HCT116 (cell line): ENCODE results near the gene IGFBP2. TPM values are rescaled to one million over a fixed set of nuclear protein-coding genes. Genes with fewer than 3 reads are reported as not detected.

Experiments used
- ATAC-seq: fragments of 200-7000 bp; cut with Tn5 transposase; 2 replicates; pipeline ENCODE4 v1.9.1; 2020; ENCODE audit warnings: mild to moderate bottlenecking, moderate library complexity
- BruUV-seq: library from RNA; stranded (reverse); fragments of 400-500 nt; replicated peaks from 2 replicates; lab custom pipeline; 2021; lab: Mats Ljungman, UMichigan
- CTCF ChIA-PET: fragments of 300-600 bp; sonication (Branson Sonifier 250); formaldehyde crosslinking; loops from one replicate; lab custom pipeline; 2021; ENCODE audit warnings: antibody characterized with exemption; lab: Charles Lee
- POLR2A ChIA-PET: fragments of 300-600, 350-600 bp; sonication (Branson Sonifier 250); formaldehyde crosslinking; loops from one replicate; lab custom pipeline; 2021; ENCODE audit warnings: antibody characterized with exemption; lab: Charles Lee
- RAD21 ChIA-PET, 2 experiments: fragments of 300-600 bp; sonication (Branson Sonifier 250); formaldehyde crosslinking; loops; one replicate each; lab custom pipeline; 2023; ENCODE audit warnings: low total read pairs in 2 of 2; ENCODE audit not compliant: uncharacterized antibody in 2 of 2, unreplicated experiment in 2 of 2, low non-redundant PET in 1 of 2; lab: Charles Lee
- DNase-seq: peaks from one replicate; pipeline ENCODE4 v3.0.0-alpha.2; 2010; ENCODE audit warnings: low read depth, low spot score
- H2AFZ ChIP-seq: fragments of 200-600 bp; shearing (Covaris generic), sonication (generic); 2 replicates; pipeline ENCODE4 v1.6.1; 2017; ENCODE audit warnings: low read depth, mixed run types, mixed read lengths, antibody characterized with exemption, low read length; ENCODE audit not compliant: poor library complexity, severe bottlenecking
- H3K27ac ChIP-seq: 2 replicates; pipeline ENCODE4 v1.5.1; 2012; ENCODE audit warnings: low read depth, low read length
- H3K27me3 ChIP-seq: fragments of 200-600 bp; sonication (generic); 2 replicates; pipeline ENCODE4 v1.6.1; 2016; ENCODE audit warnings: mixed run types, low read length, mixed read lengths; ENCODE audit not compliant: insufficient read depth
- H3K36me3 ChIP-seq, 2 experiments: fragments of 200-500 bp in 1 of 2; fragments of 200-600 bp in 1 of 2; sonication (Bioruptor generic) in 1 of 2; sonication (generic) in 1 of 2; 2 replicates each; pipeline versions ENCODE4 v1.5.1 to v1.6.1; 2014 to 2016; ENCODE audit warnings: low read length in 2 of 2, inconsistent platforms in 1 of 2, mixed read lengths in 1 of 2, mixed run types in 1 of 2; ENCODE audit not compliant: insufficient read depth in 2 of 2, control insufficient read depth in 1 of 2
- H3K4me1 ChIP-seq, 2 experiments: fragments of 200-600 bp in 1 of 2; sonication (generic) in 1 of 2; 2 replicates each; pipeline versions ENCODE4 v1.5.1 to v1.6.1; 2012 to 2017; ENCODE audit warnings: low read length in 2 of 2, inconsistent platforms in 1 of 2, mild to moderate bottlenecking in 1 of 2, mixed read lengths in 1 of 2, mixed run types in 1 of 2, moderate library complexity in 1 of 2; ENCODE audit not compliant: insufficient read depth in 2 of 2, control insufficient read depth in 1 of 2
- H3K4me2 ChIP-seq: fragments of 200-600 bp; sonication (generic); 2 replicates; pipeline ENCODE4 v1.6.1; 2017; ENCODE audit warnings: mixed run types, low read length, mixed read lengths
- H3K4me3 ChIP-seq, 2 experiments: fragments of 200-600 bp in 1 of 2; sonication (generic) in 1 of 2; replicated peaks in 1 of 2; 2 replicates each; pipeline ENCODE4 v1.5.1; 2011 to 2016; ENCODE audit warnings: low read length in 2 of 2, control low read depth in 1 of 2, low read depth in 1 of 2, mild to moderate bottlenecking in 1 of 2, mixed read lengths in 1 of 2, mixed run types in 1 of 2
- H3K79me2 ChIP-seq: fragments of 200-600 bp; sonication (generic); 2 replicates; pipeline ENCODE4 v1.6.1; 2017; ENCODE audit warnings: mild to moderate bottlenecking, mixed run types, low read length, moderate library complexity, mixed read lengths; ENCODE audit not compliant: insufficient read depth
- H3K9ac ChIP-seq: fragments of 200-600 bp; sonication (generic); 2 replicates; pipeline ENCODE4 v1.6.1; 2016; ENCODE audit warnings: low read length, mixed read lengths
- H3K9me2 ChIP-seq: fragments of 200-600 bp; sonication (generic), shearing (Covaris generic); 2 replicates; pipeline ENCODE4 v1.6.1; 2017; ENCODE audit warnings: mixed run types, mild to moderate bottlenecking, moderate library complexity; ENCODE audit not compliant: insufficient read depth
- H3K9me3 ChIP-seq, 2 experiments: fragments of 200-500 bp in 1 of 2; fragments of 200-600 bp in 1 of 2; sonication (Bioruptor generic) in 1 of 2; sonication (generic) in 1 of 2; 2 replicates each; pipeline ENCODE4 v1.6.1; 2014 to 2017; ENCODE audit warnings: low read length in 2 of 2, mixed read lengths in 2 of 2, inconsistent platforms in 1 of 2, low read depth in 1 of 2, mild to moderate bottlenecking in 1 of 2, mixed run types in 1 of 2, moderate library complexity in 1 of 2; ENCODE audit not compliant: control insufficient read depth in 1 of 2, insufficient read depth in 1 of 2
- H4K20me1 ChIP-seq: fragments of 200-600 bp; sonication (generic), shearing (Covaris generic); 2 replicates; pipeline ENCODE4 v1.6.1; 2017; ENCODE audit warnings: mixed run types, mild to moderate bottlenecking, moderate library complexity; ENCODE audit not compliant: insufficient read depth
- ATF3 ChIP-seq: IDR thresholded peaks from 2 replicates; pipeline ENCODE4 v1.6.1; 2012
- CBX3 ChIP-seq: IDR thresholded peaks from 2 replicates; pipeline ENCODE4 v1.6.1; 2012; ENCODE audit warnings: low read depth
- CEBPB ChIP-seq: IDR thresholded peaks from 2 replicates; pipeline ENCODE4 v1.6.1; 2012; ENCODE audit warnings: low read depth
- EGR1 ChIP-seq: IDR thresholded peaks from 2 replicates; pipeline ENCODE4 v1.6.1; 2012; ENCODE audit warnings: low read depth
- ELF1 ChIP-seq: IDR thresholded peaks from 2 replicates; pipeline ENCODE4 v1.6.1; 2012; ENCODE audit warnings: low read depth, borderline replicate concordance
- EZH2 ChIP-seq: fragments of 200-600 bp; sonication (generic); IDR thresholded peaks from 2 replicates; pipeline ENCODE4 v1.6.1; 2017; ENCODE audit warnings: antibody characterized with exemption, mixed run types
- MAX ChIP-seq: IDR thresholded peaks from 2 replicates; pipeline ENCODE4 v1.6.1; 2012
- POLR2AphosphoS5 ChIP-seq: IDR thresholded peaks from 2 replicates; pipeline ENCODE4 v1.6.1; 2011; ENCODE audit warnings: mild to moderate bottlenecking, low read depth, low read length, moderate library complexity
- RAD21 ChIP-seq: IDR thresholded peaks from 2 replicates; pipeline ENCODE4 v1.6.1; 2012; ENCODE audit warnings: low read depth, mild to moderate bottlenecking
- SIN3A ChIP-seq: IDR thresholded peaks from 2 replicates; pipeline ENCODE4 v1.6.1; 2012; ENCODE audit warnings: low read depth
- SRF ChIP-seq: IDR thresholded peaks from 2 replicates; pipeline ENCODE4 v1.6.1; 2012; ENCODE audit warnings: low read depth
- ZNF274 ChIP-seq: fragments of 200-500 bp; sonication (Bioruptor generic); IDR thresholded peaks from 2 replicates; pipeline ENCODE4 v1.6.1; 2014; ENCODE audit warnings: mild to moderate bottlenecking, low read depth, low read length, inconsistent platforms
- intact Hi-C: fragments of 100-400 bp; cut with micrococcal nuclease; formaldehyde crosslinking; loops from 2 replicates; pipeline ENCODE4 v1.10.0; 2022
- total RNA-seq: library from RNA; stranded (reverse); gene quantifications from one replicate; pipeline ENCODE4 v1.2.1, GENCODE V29; 2021; ENCODE audit not compliant: unreplicated experiment
- TF ChIP-seq, protein P1 (sequence below): IDR thresholded peaks from 2 replicates; pipeline ENCODE4 v1.6.1; 2011; ENCODE audit warnings: mild to moderate bottlenecking, low read length, moderate library complexity; ENCODE audit not compliant: insufficient replicate concordance; ENCODE audit errors: extremely low read depth

Gene IGFBP2
- total RNA-seq, 1 experiment from 2014 or later = 143 TPM

DNA sequence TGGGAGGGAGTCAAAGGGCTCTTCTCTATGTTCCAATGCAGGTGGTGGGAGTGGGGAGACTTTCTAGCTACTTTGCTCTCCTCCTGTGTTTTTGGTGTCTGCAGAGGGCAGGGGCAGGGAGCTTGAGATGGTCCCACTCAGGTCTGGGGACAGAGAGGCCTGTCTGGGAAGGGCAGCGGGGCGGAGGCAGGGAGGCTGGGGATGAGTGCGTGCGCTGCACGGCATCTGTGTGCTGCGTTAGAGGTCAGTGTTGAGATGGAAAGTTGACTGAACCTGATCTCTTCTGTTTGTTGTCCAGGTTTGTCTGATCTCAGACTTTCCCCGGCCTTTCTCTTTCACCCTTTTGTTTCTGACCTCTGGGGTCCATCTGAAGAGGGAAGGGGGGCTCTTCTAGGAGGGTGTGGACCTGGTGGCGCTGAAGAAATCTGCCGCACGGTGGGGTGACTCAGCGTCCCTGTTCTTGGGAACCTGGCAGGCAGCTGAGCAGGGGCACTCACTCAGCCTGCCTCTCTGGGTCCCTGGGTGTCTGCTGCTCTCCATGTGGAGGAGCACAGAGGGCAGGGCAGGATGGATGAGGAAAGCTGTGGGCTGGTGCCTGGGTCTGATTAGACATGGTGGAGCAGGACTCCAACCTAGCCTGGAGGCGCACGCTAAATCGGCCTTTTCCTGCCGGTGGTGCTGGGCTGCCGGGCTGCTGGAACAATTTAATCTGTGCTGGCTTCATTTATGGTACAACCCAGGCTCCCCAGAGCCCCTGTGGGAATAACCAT, 24.1 kb downstream of the IGFBP2 start:
- Histone ChIP-seq H2AFZ (no peak overlapping the region), H3K9me2 (no peaks in the 10 kb centered on the region), H3K4me1 (peaks cover 0 to 4% of the 10 kb centered on the region in 2 experiments; a peak in 1 of 4 replicates), H3K4me3 (no peak overlapping the region), H3K27ac (no peak overlapping the region)
- POLR2A ChIA-PET = no interaction called here
- CTCF ChIA-PET = interaction anchor here (0.8 kb wide), 1 partner anchor 142 kb away, joined by 3 read pairs; no protein-coding TSS in a partner anchor
- BruUV-seq = no TSS peak
- no peak for TF ChIP-seq SRF
- no peak for TF ChIP-seq ZNF274
- no peak for TF ChIP-seq EGR1
- TF ChIP-seq POLR2AphosphoS5 = no peak
- no peak for TF ChIP-seq ELF1
- TF ChIP-seq MAX = no peak
- no peak for TF ChIP-seq RAD21
- TF ChIP-seq CEBPB = no peak
- TF ChIP-seq SIN3A = no peak
- no peak for TF ChIP-seq EZH2
- TF ChIP-seq CBX3 = no peak
- no peak for TF ChIP-seq ATF3
- TF ChIP-seq, protein P1, sequence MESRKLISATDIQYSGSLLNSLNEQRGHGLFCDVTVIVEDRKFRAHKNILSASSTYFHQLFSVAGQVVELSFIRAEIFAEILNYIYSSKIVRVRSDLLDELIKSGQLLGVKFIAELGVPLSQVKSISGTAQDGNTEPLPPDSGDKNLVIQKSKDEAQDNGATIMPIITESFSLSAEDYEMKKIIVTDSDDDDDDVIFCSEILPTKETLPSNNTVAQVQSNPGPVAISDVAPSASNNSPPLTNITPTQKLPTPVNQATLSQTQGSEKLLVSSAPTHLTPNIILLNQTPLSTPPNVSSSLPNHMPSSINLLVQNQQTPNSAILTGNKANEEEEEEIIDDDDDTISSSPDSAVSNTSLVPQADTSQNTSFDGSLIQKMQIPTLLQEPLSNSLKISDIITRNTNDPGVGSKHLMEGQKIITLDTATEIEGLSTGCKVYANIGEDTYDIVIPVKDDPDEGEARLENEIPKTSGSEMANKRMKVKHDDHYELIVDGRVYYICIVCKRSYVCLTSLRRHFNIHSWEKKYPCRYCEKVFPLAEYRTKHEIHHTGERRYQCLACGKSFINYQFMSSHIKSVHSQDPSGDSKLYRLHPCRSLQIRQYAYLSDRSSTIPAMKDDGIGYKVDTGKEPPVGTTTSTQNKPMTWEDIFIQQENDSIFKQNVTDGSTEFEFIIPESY = no peak
- TF ChIP-seq, all 23 proteins: peak for 0
- Histone ChIP-seq H3K9me3 (no peaks in the 10 kb centered on the region), H3K36me3 (peaks cover 0 to 5% of the 10 kb centered on the region in 2 experiments; a peak in 1 of 4 replicates), H4K20me1 (no peaks in the 10 kb centered on the region), H3K27me3 (no peaks in the 10 kb centered on the region), H3K4me2 (no peak overlapping the region), H3K79me2 (peaks cover 5% of the 10 kb centered on the region; the same call in 1 of the 2 replicates), H3K9ac (no peak overlapping the region)
- ATAC-seq = no peak
- no peak for DNase-seq
- intact Hi-C loops = no loop called here
- RAD21 ChIA-PET = no interaction called here
